HG03342 (cell line): ENCODE results near the gene KNSTRN.
A peak's percentile ranks its signal among the peaks of the same experiment; 100 is the strongest.

ENCODE experiments used
- ATAC-seq: cut with Tn5 transposase; IDR thresholded peaks from one replicate; pipeline ENCODE4 v1.9.1; 2021; ENCODE audit warnings: mild to moderate bottlenecking, moderate library complexity; ENCODE audit not compliant: unreplicated experiment

Gene KNSTRN

GRCh38 chr15:40345225-40345866 is 37.2 kb upstream of the KNSTRN start:
- no peak for ATAC-seq

- no peak for ATAC-seq
Measured at GRCh38 chr15:40345867-40346578, 36.5 kb upstream of the KNSTRN start.

- no peak for ATAC-seq
Measured at GRCh38 chr15:40346579-40347558, 35.7 kb upstream of the KNSTRN start.

- ATAC-seq = no peak
Measured at GRCh38 chr15:40347559-40348473, 34.7 kb upstream of the KNSTRN start.

GRCh38 chr15:40348474-40348870 is 34.0 kb upstream of the KNSTRN start:
- no peak for ATAC-seq

- ATAC-seq = no peak
Measured at GRCh38 chr15:40349163-40349562, 33.4 kb upstream of the KNSTRN start.

GRCh38 chr15:40352281-40352901 is 30.1 kb upstream of the KNSTRN start:
- no peak for ATAC-seq

- no peak for ATAC-seq
Measured at GRCh38 chr15:40353697-40354096, 28.8 kb upstream of the KNSTRN start.

GRCh38 chr15:40354408-40355171 is 27.9 kb upstream of the KNSTRN start:
- no peak for ATAC-seq

- no peak for ATAC-seq
Measured at GRCh38 chr15:40355976-40356585, 26.4 kb upstream of the KNSTRN start.

GRCh38 chr15:40357246-40357645 is 25.3 kb upstream of the KNSTRN start:
- no peak for ATAC-seq

- peak; percentile 87 for ATAC-seq
Measured at GRCh38 chr15:40357723-40358470, 24.6 kb upstream of the KNSTRN start, which contains the start of gene DISP2. Gene DISP2 (plus strand): TSS chr15:40358219. CDS start chr15:40358322, 103 bp downstream.

GRCh38 chr15:40358471-40359353 is 23.8 kb upstream of the KNSTRN start:
- ATAC-seq = no peak

- ATAC-seq = no peak
Measured at GRCh38 chr15:40360015-40360414, 22.5 kb upstream of the KNSTRN start.

GRCh38 chr15:40361640-40362039 is 20.9 kb upstream of the KNSTRN start:
- no peak for ATAC-seq

GRCh38 chr15:40363611-40364010 is 18.9 kb upstream of the KNSTRN start:
- ATAC-seq = no peak

- ATAC-seq = no peak
Measured at GRCh38 chr15:40364251-40364650, 18.3 kb upstream of the KNSTRN start.
